PFSK-1 (cell line): ENCODE results near the gene OPN4.

ENCODE experiments used
- FOXP2 ChIP-seq: optimal IDR thresholded peaks from 2 replicates; pipeline ENCODE3; 2011; ENCODE audit warnings: borderline replicate concordance, control low read depth, inconsistent platforms; ENCODE audit not compliant: insufficient read depth; ENCODE audit errors: extremely low read length, extremely low read depth
- POLR2AphosphoS5 ChIP-seq: IDR thresholded peaks from 2 replicates; pipeline ENCODE4 v1.6.1; 2012; ENCODE audit warnings: low read depth, mild to moderate bottlenecking, control low read depth, low read length, moderate library complexity
- SIN3A ChIP-seq: IDR thresholded peaks from 2 replicates; pipeline ENCODE4 v1.6.1; 2012; ENCODE audit warnings: mild to moderate bottlenecking, low read length, moderate library complexity, borderline replicate concordance; ENCODE audit not compliant: insufficient read depth
- TAF1 ChIP-seq: IDR thresholded peaks from 2 replicates; pipeline ENCODE4 v1.6.1; 2012; ENCODE audit warnings: low read length, control low read depth, borderline replicate concordance; ENCODE audit not compliant: insufficient read depth
- TF ChIP-seq, protein P1 (sequence below), 2 experiments: IDR thresholded peaks; 2 replicates each; pipeline versions ENCODE4 v1.6.1 to v1.8.0; 2011 to 2012; ENCODE audit warnings: low read depth in 2 of 2, low read length in 2 of 2, control low read depth in 1 of 2, inconsistent platforms in 1 of 2, mild to moderate bottlenecking in 1 of 2, moderate library complexity in 1 of 2; ENCODE audit not compliant: insufficient read depth in 1 of 2

The OPN4 gene

DNA sequence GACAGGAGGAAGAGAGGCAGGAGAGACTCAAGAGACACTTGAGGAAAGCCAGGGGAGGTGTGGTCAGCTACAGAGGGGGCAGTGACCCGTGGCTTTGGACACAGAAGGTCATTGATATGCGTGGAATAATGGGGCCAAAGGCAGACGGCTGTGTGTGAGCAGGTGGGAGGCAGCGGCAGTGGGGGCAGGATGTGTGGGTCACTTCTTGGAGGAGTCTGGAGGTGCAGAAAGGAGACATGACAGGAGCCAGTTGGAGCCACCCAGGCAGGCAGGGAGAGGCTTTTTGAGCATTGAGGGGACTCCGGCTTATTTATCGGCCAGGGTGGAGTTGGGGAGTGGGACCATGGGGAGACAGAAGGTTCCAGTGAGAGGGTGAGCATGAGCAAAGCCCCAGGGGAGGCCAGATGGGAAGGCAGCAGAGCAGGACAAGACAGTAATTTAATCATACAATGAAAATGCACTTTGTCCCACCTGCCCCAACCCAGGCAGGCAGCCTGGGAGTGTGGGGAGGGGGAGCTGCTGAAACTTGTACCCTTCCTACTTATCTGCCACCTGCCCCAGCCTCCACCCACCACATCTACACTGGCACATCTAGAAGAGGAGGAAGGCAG is 19.0 kb downstream of the OPN4 start:
- TF ChIP-seq TAF1: no peak
- TF ChIP-seq, protein P1, sequence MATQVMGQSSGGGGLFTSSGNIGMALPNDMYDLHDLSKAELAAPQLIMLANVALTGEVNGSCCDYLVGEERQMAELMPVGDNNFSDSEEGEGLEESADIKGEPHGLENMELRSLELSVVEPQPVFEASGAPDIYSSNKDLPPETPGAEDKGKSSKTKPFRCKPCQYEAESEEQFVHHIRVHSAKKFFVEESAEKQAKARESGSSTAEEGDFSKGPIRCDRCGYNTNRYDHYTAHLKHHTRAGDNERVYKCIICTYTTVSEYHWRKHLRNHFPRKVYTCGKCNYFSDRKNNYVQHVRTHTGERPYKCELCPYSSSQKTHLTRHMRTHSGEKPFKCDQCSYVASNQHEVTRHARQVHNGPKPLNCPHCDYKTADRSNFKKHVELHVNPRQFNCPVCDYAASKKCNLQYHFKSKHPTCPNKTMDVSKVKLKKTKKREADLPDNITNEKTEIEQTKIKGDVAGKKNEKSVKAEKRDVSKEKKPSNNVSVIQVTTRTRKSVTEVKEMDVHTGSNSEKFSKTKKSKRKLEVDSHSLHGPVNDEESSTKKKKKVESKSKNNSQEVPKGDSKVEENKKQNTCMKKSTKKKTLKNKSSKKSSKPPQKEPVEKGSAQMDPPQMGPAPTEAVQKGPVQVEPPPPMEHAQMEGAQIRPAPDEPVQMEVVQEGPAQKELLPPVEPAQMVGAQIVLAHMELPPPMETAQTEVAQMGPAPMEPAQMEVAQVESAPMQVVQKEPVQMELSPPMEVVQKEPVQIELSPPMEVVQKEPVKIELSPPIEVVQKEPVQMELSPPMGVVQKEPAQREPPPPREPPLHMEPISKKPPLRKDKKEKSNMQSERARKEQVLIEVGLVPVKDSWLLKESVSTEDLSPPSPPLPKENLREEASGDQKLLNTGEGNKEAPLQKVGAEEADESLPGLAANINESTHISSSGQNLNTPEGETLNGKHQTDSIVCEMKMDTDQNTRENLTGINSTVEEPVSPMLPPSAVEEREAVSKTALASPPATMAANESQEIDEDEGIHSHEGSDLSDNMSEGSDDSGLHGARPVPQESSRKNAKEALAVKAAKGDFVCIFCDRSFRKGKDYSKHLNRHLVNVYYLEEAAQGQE (IDR thresholded peaks at IDR 0.05; ENCODE audit: insufficient read depth in 1 of 2, low read depth in 2 of 2, low read length in 2 of 2): no peak
- TF ChIP-seq POLR2AphosphoS5: no peak
- TF ChIP-seq SIN3A: no peak
- no peak for TF ChIP-seq FOXP2

DNA sequence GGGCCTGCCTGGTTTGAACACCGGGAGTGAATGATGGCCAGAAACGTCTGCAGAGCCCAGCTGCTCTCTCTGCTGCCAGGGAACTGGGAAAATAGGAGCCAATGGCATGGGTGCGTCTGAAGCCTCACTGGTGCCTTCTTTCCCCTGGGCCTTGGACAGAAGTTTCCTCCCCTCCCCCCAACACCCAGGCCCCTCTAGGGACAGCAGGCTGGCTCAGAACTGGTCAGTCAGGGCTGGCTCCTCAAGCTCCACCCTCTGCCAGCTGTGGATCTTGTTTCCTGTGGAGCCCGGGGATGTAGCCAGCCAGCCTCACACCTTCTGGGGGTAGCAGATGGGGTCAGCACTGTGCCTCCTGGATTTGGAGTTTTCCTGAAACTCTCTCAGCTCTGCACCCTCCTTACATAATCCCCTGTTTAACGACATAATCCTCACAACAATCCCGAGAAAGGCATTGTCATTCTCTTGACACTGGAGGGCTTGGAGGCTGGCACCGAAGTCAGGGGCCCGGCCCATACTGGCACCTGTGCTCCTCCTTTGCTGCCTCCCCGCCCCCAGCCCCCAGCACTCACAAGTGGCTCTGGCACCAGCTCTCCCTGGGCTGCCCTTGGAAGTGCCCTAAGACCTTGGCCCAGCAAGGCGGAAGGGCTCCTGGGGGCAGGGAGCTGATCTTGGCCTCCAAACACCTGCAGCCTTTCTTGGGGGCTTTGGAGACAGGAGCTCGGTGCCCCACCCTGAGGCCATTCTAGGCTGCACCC is 19.7 kb downstream of the OPN4 start:
- TF ChIP-seq FOXP2: no peak
- no peak for TF ChIP-seq POLR2AphosphoS5
- no peak for TF ChIP-seq SIN3A
- TF ChIP-seq, protein P1 (IDR thresholded peaks at IDR 0.05; ENCODE audit: insufficient read depth in 1 of 2, low read depth in 2 of 2, low read length in 2 of 2): no peak
- TF ChIP-seq TAF1: no peak

DNA sequence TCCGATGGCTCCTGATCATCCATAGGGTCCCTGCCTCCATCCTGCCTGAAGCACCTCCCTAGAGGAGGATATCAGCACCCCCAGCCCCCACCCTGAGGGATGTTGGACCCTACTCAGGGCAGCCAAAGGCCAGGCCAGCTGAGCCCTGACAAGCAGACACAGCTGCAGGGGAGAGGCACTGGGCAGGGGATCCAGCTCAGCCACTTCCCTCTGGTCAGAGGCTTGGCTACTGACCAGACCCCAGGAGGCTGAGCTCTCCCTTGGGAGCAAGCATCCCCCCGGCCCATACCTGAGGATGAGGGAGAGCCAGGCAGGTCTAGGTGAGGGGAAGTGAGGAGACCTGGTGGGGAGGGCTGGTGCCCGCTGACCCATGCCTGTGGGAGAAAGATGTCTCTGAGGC is 20.6 kb downstream of the OPN4 start:
- TF ChIP-seq POLR2AphosphoS5 (no peak), FOXP2 (no peak), TAF1 (no peak), SIN3A (no peak)
- TF ChIP-seq, protein P1 (IDR thresholded peaks at IDR 0.05; ENCODE audit: insufficient read depth in 1 of 2, low read depth in 2 of 2, low read length in 2 of 2): no peak

GRCh38 chr10:86677374-86677773 is 23.0 kb downstream of the OPN4 start:
- TF ChIP-seq, protein P1 (IDR thresholded peaks at IDR 0.05; ENCODE audit: insufficient read depth in 1 of 2, low read depth in 2 of 2, low read length in 2 of 2): no peak
- TF ChIP-seq POLR2AphosphoS5 (no peak), SIN3A (no peak), FOXP2 (no peak)
